GM18951 (cell line): ENCODE results near the gene C1QTNF12.

Source experiments
- POLR2A ChIP-seq: IDR thresholded peaks from 4 replicates; pipeline ENCODE4 v1.6.1; 2011; ENCODE audit warnings: mild to moderate bottlenecking; ENCODE audit not compliant: insufficient read length, insufficient read depth; ENCODE audit errors: extremely low read depth
- in situ Hi-C: fragments of 300-500 bp; cut with MboI; formaldehyde crosslinking; loops from one replicate; pipeline ENCODE4 v1.12.0; 2022; ENCODE audit warnings: low sequenced_read_pairs, mixed read lengths, inconsistent platforms; ENCODE audit not compliant: unreplicated experiment

C1QTNF12 gene

GRCh38 chr1:1246577-1247340, at the start of gene C1QTNF12:
Gene C1QTNF12 (minus strand): TSS chr1:1246722. CDS start chr1:1246690, 32 bp downstream.
- in situ Hi-C loops: no loop called here
- TF ChIP-seq POLR2A: no peak

GRCh38 chr1:1295154-1295923, 48.8 kb upstream of the C1QTNF12 start:
- no peak for TF ChIP-seq POLR2A
- in situ Hi-C loops: no loop called here

GRCh38 chr1:1294250-1294890, 47.8 kb upstream of the C1QTNF12 start:
- in situ Hi-C loops: no loop called here
- no peak for TF ChIP-seq POLR2A

GRCh38 chr1:1293263-1294249, 47.0 kb upstream of the C1QTNF12 start:
- no peak for TF ChIP-seq POLR2A
- in situ Hi-C loops: no loop called here

- no peak for TF ChIP-seq POLR2A
- in situ Hi-C loops: no loop called here
Observed at GRCh38 chr1:1292851-1293250, 46.3 kb upstream of the C1QTNF12 start.

- no peak for TF ChIP-seq POLR2A
- in situ Hi-C loops: no loop called here
Observed at GRCh38 chr1:1292442-1292779, 45.9 kb upstream of the C1QTNF12 start.

GRCh38 chr1:1291548-1292441, 45.3 kb upstream of the C1QTNF12 start:
- TF ChIP-seq POLR2A: no peak
- in situ Hi-C loops: no loop called here

- in situ Hi-C loops: no loop called here
- no peak for TF ChIP-seq POLR2A
Observed at GRCh38 chr1:1291023-1291528, 44.6 kb upstream of the C1QTNF12 start.

- TF ChIP-seq POLR2A: no peak
- in situ Hi-C loops: no loop called here
Observed at GRCh38 chr1:1290238-1290731, 43.8 kb upstream of the C1QTNF12 start.

GRCh38 chr1:1287288-1288110, 41.0 kb upstream of the C1QTNF12 start:
- in situ Hi-C loops: no loop called here
- no peak for TF ChIP-seq POLR2A
